Measurements from ENCODE around the gene RRP12. TPM values are rescaled to one million over a fixed set of nuclear protein-coding genes. Genes with fewer than 3 reads are reported as not detected.

RRP12 gene
- total and polyA plus RNA-seq, 12 donors: 11.1 to 46.6 (median 22.3) TPM

- Histone ChIP-seq H3K4me1 (peaks cover 0 to 11% (median 0%) of the 10 kb centered on the region in 9 donors), H3K27ac (peak overlapping the region in 1 of 10 donors; percentile 49), H3K4me3 (no peak overlapping the region), H3K27me3 (no peaks in the 10 kb centered on the region), H3K36me3 (peaks cover 0 to 99% (median 45%) of the 10 kb centered on the region in 9 donors), H3K9me3 (no peaks in the 10 kb centered on the region)
- intact Hi-C loops (cut with DNase I): no loop called here
- ATAC-seq: peak in 2 of 8 donors; percentile 19 to 39
- 85 to 94% methylated on average over 5 of the region's 5 CpGs for WGBS, 2 donors
- no peak for TF ChIP-seq CTCF (IDR thresholded peaks at IDR 0.05)
- DNase-seq: no peak
Observed at GRCh38 chr10:97390091-97390490, 11.0 kb downstream of the RRP12 start.

GRCh38 chr10:97388152-97388551 lies 13.0 kb downstream of the RRP12 start:
- H3K4me1 ChIP-seq: peaks cover 0 to 11% (median 0%) of the 10 kb centered on the region in 9 donors
- no peaks in the 10 kb centered on the region for H3K27me3 ChIP-seq
- WGBS, 2 donors: 91 to 93% methylated on average over 5 of the region's 5 CpGs
- H3K36me3 ChIP-seq: peaks cover 0 to 92% (median 30%) of the 10 kb centered on the region in 9 donors
- H3K27ac ChIP-seq: no peak overlapping the region
- H3K4me3 ChIP-seq: no peak overlapping the region
- DNase-seq (no peak), ATAC-seq (peak in 2 of 8 donors; percentile 9 to 46)
- no peaks in the 10 kb centered on the region for H3K9me3 ChIP-seq
- intact Hi-C loops (cut with DNase I): no loop called here
- no peak for TF ChIP-seq CTCF (IDR thresholded peaks at IDR 0.05)

GRCh38 chr10:97385565-97385964 lies 15.6 kb downstream of the RRP12 start:
- Histone ChIP-seq H3K4me1 (peaks cover 0 to 11% (median 0%) of the 10 kb centered on the region in 9 donors), H3K9me3 (no peaks in the 10 kb centered on the region), H3K4me3 (no peak overlapping the region), H3K36me3 (peaks cover 0 to 92% (median 22%) of the 10 kb centered on the region in 9 donors), H3K27me3 (no peaks in the 10 kb centered on the region), H3K27ac (peak overlapping the region in 1 of 10 donors; percentile 60)
- intact Hi-C loops (cut with DNase I): no loop called here
- ATAC-seq (peak in 4 of 8 donors; percentile 29 to 55 (median 36)), DNase-seq (no peak)
- TF ChIP-seq CTCF (IDR thresholded peaks at IDR 0.05): no peak
- 40 to 64% methylated on average over 7 of the region's 7 CpGs for WGBS, 2 donors

GRCh38 chr10:97384641-97385040 lies 16.5 kb downstream of the RRP12 start:
- Histone ChIP-seq H3K4me1 (peaks cover 0 to 11% (median 0%) of the 10 kb centered on the region in 9 donors), H3K4me3 (no peak overlapping the region), H3K36me3 (peaks cover 0 to 92% (median 15%) of the 10 kb centered on the region in 9 donors), H3K27me3 (no peaks in the 10 kb centered on the region), H3K27ac (no peak overlapping the region), H3K9me3 (no peaks in the 10 kb centered on the region)
- DNase-seq (no peak), ATAC-seq (no peak)
- 94 to 99% methylated on average over 6 of the region's 6 CpGs for WGBS, 2 donors
- intact Hi-C loops (cut with DNase I): no loop called here
- TF ChIP-seq CTCF (IDR thresholded peaks at IDR 0.05): no peak

Data from heart right ventricle (tissue), 16 donors.